Measurements from ENCODE around the gene NANOS3. TPM values are rescaled to one million over a fixed set of nuclear protein-coding genes. Genes with fewer than 3 reads are reported as not detected.
A peak's percentile ranks its signal among the peaks of the same experiment; 100 is the strongest.
"Not testable (repeated sequence)": the region's sequence is repeated elsewhere in the genome, so short reads cannot be mapped to it uniquely, and the experiment has no call there.

NANOS3 gene
- total RNA-seq, 1 experiment from 2014 or later: not detected

GRCh38 chr19:13841086-13841961, 35.6 kb upstream of the NANOS3 start:
- no peak for DNase-seq (ENCODE audit: low read depth, low spot score)
- in situ Hi-C loops (cut with HindIII; ENCODE audit: low pct_unique_long_range_greater_than_20kb, low sequenced_read_pairs): no loop called here

- no peak for DNase-seq (ENCODE audit: low read depth, low spot score)
- in situ Hi-C loops (cut with HindIII; ENCODE audit: low pct_unique_long_range_greater_than_20kb, low sequenced_read_pairs): no loop called here
Measured at GRCh38 chr19:13841962-13842290, 35.0 kb upstream of the NANOS3 start.

- DNase-seq (ENCODE audit: low read depth, low spot score): peak; percentile 66
- in situ Hi-C loops (cut with HindIII; ENCODE audit: low pct_unique_long_range_greater_than_20kb, low sequenced_read_pairs): no loop called here
Measured at GRCh38 chr19:13842291-13843103, 34.4 kb upstream of the NANOS3 start.

- in situ Hi-C loops (cut with HindIII; ENCODE audit: low pct_unique_long_range_greater_than_20kb, low sequenced_read_pairs): no loop called here
- DNase-seq (ENCODE audit: low read depth, low spot score): peak; percentile 53
Measured at GRCh38 chr19:13843104-13843921, 33.6 kb upstream of the NANOS3 start.

GRCh38 chr19:13844130-13844631, 32.8 kb upstream of the NANOS3 start:
- in situ Hi-C loops (cut with HindIII; ENCODE audit: low pct_unique_long_range_greater_than_20kb, low sequenced_read_pairs): no loop called here
- no peak for DNase-seq (ENCODE audit: low read depth, low spot score)

- peak; percentile 87 for DNase-seq (ENCODE audit: low read depth, low spot score)
- in situ Hi-C loops (cut with HindIII; ENCODE audit: low pct_unique_long_range_greater_than_20kb, low sequenced_read_pairs): no loop called here
Measured at GRCh38 chr19:13846557-13847406, 30.2 kb upstream of the NANOS3 start.

- DNase-seq (ENCODE audit: low read depth, low spot score): peak; percentile 73
- in situ Hi-C loops (cut with HindIII; ENCODE audit: low pct_unique_long_range_greater_than_20kb, low sequenced_read_pairs): no loop called here
Measured at GRCh38 chr19:13847407-13848339, 29.3 kb upstream of the NANOS3 start.

GRCh38 chr19:13848340-13848677, 28.6 kb upstream of the NANOS3 start:
- in situ Hi-C loops (cut with HindIII; ENCODE audit: low pct_unique_long_range_greater_than_20kb, low sequenced_read_pairs): no loop called here
- no peak for DNase-seq (ENCODE audit: low read depth, low spot score)

- in situ Hi-C loops (cut with HindIII; ENCODE audit: low pct_unique_long_range_greater_than_20kb, low sequenced_read_pairs): no loop called here
- peak; percentile 41 for DNase-seq (ENCODE audit: low read depth, low spot score)
Measured at GRCh38 chr19:13848798-13849676, 27.9 kb upstream of the NANOS3 start.

GRCh38 chr19:13849991-13850909, 26.7 kb upstream of the NANOS3 start:
- in situ Hi-C loops (cut with HindIII; ENCODE audit: low pct_unique_long_range_greater_than_20kb, low sequenced_read_pairs): no loop called here
- DNase-seq (ENCODE audit: low read depth, low spot score): peak; percentile 63

- peak; percentile 69 for DNase-seq (ENCODE audit: low read depth, low spot score)
- in situ Hi-C loops (cut with HindIII; ENCODE audit: low pct_unique_long_range_greater_than_20kb, low sequenced_read_pairs): no loop called here
Measured at GRCh38 chr19:13850910-13851733, 25.8 kb upstream of the NANOS3 start.

- in situ Hi-C loops (cut with HindIII; ENCODE audit: low pct_unique_long_range_greater_than_20kb, low sequenced_read_pairs); DNase-seq (ENCODE audit: low read depth, low spot score): not testable (repeated sequence)
Measured at GRCh38 chr19:13851734-13852114, 25.2 kb upstream of the NANOS3 start.

GRCh38 chr19:13852171-13852707, 24.7 kb upstream of the NANOS3 start:
- in situ Hi-C loops (cut with HindIII; ENCODE audit: low pct_unique_long_range_greater_than_20kb, low sequenced_read_pairs); DNase-seq (ENCODE audit: low read depth, low spot score): not testable (repeated sequence)
